ENCODE measurements around the gene PLEK.

PLEK gene

GRCh38 chr2:68414876-68415275 is 49.8 kb downstream of the PLEK start:
- no peak for DNase-seq (ENCODE audit: low read depth in 3 of 3)

- DNase-seq (ENCODE audit: low read depth in 3 of 3), result no peak
These were observed 50.4 kb downstream of the PLEK start for GRCh38 chr2:68415521-68415920.

- no peak for DNase-seq (ENCODE audit: low read depth in 3 of 3)
These were observed 51.1 kb downstream of the PLEK start for GRCh38 chr2:68416081-68416675.

GRCh38 chr2:68417926-68418325 is 52.8 kb downstream of the PLEK start:
- DNase-seq (ENCODE audit: low read depth in 3 of 3), result no peak

- no peak for DNase-seq (ENCODE audit: low read depth in 3 of 3)
These were observed 53.3 kb downstream of the PLEK start for GRCh38 chr2:68418419-68418818.

GRCh38 chr2:68418855-68419254 is 53.8 kb downstream of the PLEK start:
- DNase-seq (ENCODE audit: low read depth in 3 of 3), result no peak

- DNase-seq (ENCODE audit: low read depth in 3 of 3), result no peak
These were observed 55.3 kb downstream of the PLEK start for GRCh38 chr2:68420254-68420910.

GRCh38 chr2:68423966-68424650 is 59.0 kb downstream of the PLEK start:
- DNase-seq (ENCODE audit: low read depth in 3 of 3), result no peak

GRCh38 chr2:68425503-68425902 is 60.4 kb downstream of the PLEK start:
- no peak for DNase-seq (ENCODE audit: low read depth in 3 of 3)

GRCh38 chr2:68426446-68426845 is 61.4 kb downstream of the PLEK start:
- no peak for DNase-seq (ENCODE audit: low read depth in 3 of 3)

- DNase-seq (ENCODE audit: low read depth in 3 of 3), result no peak
These were observed 61.9 kb downstream of the PLEK start for GRCh38 chr2:68426848-68427579.

GRCh38 chr2:68428126-68428525 is 63.0 kb downstream of the PLEK start:
- DNase-seq (ENCODE audit: low read depth in 3 of 3), result no peak

GRCh38 chr2:68428746-68429145 is 63.7 kb downstream of the PLEK start:
- no peak for DNase-seq (ENCODE audit: low read depth in 3 of 3)

GRCh38 chr2:68429311-68429826 is 64.3 kb downstream of the PLEK start:
- DNase-seq (ENCODE audit: low read depth in 3 of 3), result no peak

- DNase-seq (ENCODE audit: low read depth in 3 of 3), result no peak
These were observed 66.4 kb downstream of the PLEK start for GRCh38 chr2:68431316-68431972.

- no peak for DNase-seq (ENCODE audit: low read depth in 3 of 3)
These were observed 67.9 kb downstream of the PLEK start for GRCh38 chr2:68432696-68433658.

GRCh38 chr2:68434981-68435380 is 69.9 kb downstream of the PLEK start:
- DNase-seq (ENCODE audit: low read depth in 3 of 3), result no peak

GRCh38 chr2:68435615-68436014 is 70.5 kb downstream of the PLEK start:
- DNase-seq (ENCODE audit: low read depth in 3 of 3), result no peak

- DNase-seq (ENCODE audit: low read depth in 3 of 3), result no peak
These were observed 71.2 kb downstream of the PLEK start for GRCh38 chr2:68436270-68436669.

GRCh38 chr2:68438455-68439303 is 73.6 kb downstream of the PLEK start:
- DNase-seq (ENCODE audit: low read depth in 3 of 3), result no peak
